Retina (tissue), 1 donor: ENCODE results near the gene ZFYVE1.
"Not testable (repeated sequence)": the region's sequence is repeated elsewhere in the genome, so short reads cannot be mapped to it uniquely, and the experiment has no call there.

ENCODE experiments used
- DNase-seq: peaks from one replicate; pipeline ENCODE4 v3.0.0-alpha.2; 2016

The ZFYVE1 gene, protein sequence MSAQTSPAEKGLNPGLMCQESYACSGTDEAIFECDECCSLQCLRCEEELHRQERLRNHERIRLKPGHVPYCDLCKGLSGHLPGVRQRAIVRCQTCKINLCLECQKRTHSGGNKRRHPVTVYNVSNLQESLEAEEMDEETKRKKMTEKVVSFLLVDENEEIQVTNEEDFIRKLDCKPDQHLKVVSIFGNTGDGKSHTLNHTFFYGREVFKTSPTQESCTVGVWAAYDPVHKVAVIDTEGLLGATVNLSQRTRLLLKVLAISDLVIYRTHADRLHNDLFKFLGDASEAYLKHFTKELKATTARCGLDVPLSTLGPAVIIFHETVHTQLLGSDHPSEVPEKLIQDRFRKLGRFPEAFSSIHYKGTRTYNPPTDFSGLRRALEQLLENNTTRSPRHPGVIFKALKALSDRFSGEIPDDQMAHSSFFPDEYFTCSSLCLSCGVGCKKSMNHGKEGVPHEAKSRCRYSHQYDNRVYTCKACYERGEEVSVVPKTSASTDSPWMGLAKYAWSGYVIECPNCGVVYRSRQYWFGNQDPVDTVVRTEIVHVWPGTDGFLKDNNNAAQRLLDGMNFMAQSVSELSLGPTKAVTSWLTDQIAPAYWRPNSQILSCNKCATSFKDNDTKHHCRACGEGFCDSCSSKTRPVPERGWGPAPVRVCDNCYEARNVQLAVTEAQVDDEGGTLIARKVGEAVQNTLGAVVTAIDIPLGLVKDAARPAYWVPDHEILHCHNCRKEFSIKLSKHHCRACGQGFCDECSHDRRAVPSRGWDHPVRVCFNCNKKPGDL

DNA sequence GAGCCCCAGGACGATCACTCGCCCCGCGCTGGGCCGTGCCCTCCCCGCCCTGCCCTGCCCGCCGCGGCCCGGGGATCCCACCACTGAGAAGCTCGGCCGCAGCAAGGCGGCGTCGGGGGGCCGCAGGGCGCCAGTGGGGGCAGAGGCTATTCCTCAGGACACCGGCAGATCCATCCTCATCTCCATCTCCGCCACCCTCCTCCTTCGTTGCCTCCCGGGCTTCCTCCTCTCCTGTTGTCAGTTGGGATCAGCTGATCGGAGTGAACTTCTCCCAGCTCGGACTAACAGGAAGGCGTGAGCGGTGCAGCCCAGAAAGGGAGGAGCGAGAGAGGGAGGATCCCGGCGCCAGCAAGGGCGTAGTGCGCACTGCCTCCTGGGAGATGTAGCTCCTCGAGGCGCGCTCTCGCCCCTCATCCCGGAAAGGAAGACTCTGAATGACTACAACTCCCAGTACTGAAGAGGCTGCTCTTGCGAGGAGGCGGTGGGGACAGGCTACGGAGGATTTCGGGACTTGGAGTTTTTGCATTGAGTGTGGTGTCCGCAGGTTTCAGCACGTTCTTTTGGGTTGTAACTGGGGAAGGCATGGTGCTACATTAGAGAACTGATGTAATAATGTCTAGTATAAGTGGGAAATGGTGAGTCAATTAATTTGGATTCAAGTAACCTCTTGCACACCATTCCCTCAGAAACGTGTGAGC lies at the start of gene ZFYVE1:
TSS of gene ZFYVE1 (minus strand) at position 262 of the 698 bp plus-strand sequence. CDS start 2,598 bp downstream, outside the sequence.
- peak; percentile 95 for DNase-seq

DNA sequence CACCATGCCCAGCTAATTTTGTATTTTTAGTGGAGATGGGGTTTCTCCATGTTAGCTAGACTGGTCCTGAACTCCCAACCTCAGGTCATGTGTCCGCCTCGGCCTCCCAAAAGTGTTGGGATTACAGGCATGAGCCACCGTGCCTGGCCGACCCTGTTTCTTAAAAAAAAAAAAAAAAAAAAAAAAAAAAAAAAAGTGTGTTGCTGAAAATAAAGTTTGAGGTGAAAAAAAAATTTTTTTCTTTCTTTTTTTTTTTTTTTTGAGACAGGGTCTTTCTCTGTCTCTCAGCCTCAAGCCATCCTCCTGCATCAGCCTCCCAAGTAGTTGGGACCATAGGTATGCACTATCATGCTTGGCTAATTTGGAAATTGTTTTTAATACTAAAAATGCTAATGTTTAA lies 42.7 kb upstream of the ZFYVE1 start:
- no peak for DNase-seq

DNA sequence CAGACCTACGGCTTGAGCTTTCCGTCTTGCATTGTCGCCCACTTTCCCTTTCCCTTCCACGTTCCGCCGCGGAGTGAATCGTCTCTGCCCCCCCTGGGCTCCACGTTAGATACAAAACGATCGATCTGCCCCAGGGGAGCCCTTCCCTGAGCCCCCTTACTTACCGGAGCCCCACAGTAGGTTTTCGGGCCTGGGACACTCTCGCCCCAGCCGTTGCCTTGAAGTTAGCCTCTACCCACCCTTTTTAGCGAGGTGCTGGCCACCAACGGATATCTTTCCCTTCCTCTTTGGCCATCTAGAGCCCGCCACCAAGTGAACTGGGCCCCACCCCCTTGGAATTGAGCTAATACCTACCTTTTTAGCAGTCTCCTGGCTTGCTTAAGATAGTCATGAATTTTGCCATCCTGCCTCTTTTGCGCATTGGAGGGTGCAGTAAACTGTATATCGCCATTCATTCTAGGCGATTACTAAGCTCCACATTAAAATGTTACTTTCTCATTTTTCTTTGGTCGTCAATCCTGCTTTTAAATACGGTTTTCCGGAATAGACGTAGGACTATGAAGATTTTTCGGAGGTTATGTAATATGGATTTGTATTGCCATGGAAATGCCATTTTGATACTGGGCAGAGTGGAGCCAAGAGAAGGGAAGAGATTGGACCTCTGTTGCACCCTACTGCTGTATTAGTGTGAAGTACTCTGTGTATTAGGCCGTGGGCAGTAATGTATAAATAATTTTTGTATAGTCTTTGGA lies 32.2 kb upstream of the ZFYVE1 start:
- DNase-seq: peak; percentile 70

DNA sequence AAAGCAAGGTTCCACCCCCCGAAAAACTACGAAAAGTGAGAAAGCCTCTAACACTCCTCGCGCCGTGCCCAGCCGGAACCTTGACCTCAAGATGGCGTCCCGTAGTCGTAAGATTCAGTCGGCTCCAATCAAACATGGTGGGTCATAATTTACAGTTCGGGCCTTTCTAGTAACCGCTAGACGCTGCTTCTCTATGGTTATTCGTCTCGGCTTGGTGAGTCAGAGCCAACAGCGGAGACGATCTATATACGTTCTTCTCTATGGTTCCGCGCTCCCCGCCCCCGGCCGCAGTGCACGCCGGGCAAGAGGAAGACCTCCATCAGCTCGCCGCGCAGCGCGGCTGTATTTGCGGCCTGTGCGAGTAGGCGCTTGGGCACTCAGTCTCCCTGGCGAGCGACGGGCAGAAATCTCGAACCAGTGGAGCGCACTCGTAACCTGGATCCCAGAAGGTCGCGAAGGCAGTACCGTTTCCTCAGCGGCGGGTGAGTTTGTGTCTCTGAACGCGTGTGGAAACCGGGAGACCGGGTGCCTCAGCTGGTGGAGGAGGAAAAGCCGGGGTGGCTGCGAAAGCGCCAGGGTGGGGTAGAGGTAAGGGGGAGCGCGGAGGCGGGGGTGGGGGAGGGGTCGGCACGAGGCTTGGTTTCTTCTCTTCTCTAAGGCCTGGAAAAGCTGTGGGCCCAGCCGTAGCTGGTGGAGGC lies 31.5 kb upstream of the ZFYVE1 start, which contains the start of gene RBM25:
TSS of gene RBM25 (plus strand) at position 311 of the 698 bp plus-strand sequence. CDS start 13,108 bp downstream, outside the sequence.
- peak; percentile 99 for DNase-seq

DNA sequence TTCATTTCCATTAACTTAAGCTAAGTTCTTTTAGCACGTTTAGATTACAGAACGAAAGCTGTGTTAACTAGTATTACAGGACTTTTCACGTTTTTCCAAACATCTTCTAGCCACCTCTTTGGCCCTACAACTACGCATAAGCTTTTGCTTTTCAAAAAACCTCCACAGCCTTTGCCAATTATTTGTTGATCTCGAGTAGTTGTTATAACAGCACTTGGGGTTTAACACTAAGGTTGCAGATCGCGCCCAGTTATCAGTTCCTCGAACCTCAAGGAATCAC lies 31.0 kb upstream of the ZFYVE1 start:
- no peak for DNase-seq

DNA sequence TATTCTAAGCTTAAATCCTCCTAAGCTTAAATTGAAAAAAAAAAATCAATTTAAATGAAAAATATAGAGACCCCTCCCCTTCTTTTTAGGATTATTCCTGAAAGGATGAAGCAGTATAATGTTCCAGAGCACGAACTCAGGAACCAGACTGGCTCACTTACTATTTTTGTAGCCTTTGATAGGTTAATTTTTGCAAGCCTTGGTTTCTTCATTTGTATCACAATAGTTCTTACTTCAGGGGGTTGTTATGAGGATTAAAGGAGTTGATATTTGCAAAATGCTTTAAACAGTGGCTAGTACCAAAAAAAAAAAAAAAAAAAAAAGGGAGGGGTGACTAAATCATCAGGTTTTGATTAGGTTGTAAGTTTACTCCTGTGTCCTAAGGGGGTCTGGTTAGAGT lies 28.3 kb upstream of the ZFYVE1 start:
- no peak for DNase-seq

DNA sequence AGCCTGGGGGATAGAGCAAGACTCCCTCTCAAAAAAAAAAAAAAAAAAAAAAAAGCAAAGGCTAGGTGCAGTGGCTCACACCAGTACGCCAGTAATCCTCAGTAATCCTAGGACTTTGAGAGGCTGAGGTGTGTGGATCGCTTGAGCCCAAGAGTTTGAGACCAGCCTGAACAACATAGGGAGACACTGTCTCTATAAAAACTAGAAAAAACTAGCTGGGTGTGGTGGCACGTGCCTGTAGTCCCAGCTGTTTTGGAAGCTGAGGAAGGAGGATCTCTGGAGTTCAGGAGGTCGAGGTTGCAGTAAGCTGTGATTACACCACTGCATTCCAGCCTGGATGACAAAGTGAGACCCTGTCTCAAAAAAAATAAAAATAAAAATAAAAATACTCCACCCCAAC lies 22.5 kb upstream of the ZFYVE1 start:
- DNase-seq: no peak

DNA sequence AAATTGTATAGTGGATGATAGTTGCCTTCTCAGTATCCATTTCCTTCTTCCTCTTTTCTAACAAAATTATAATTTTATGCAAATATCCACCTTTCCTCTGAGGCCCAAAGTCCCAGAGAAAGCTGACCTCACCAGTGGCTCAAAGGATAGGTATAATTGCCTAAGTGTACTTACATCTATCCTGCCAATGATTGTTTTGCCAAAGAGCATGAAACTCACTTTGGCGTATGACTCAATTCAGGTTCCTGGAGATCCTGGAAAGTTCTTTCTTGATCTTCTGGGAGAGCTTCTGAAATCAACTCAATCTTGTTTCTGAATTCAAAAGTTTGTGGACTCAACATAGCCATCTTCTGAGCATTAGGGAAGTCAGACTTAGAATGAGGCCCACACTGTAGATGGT lies 20.9 kb upstream of the ZFYVE1 start:
- no peak for DNase-seq

DNA sequence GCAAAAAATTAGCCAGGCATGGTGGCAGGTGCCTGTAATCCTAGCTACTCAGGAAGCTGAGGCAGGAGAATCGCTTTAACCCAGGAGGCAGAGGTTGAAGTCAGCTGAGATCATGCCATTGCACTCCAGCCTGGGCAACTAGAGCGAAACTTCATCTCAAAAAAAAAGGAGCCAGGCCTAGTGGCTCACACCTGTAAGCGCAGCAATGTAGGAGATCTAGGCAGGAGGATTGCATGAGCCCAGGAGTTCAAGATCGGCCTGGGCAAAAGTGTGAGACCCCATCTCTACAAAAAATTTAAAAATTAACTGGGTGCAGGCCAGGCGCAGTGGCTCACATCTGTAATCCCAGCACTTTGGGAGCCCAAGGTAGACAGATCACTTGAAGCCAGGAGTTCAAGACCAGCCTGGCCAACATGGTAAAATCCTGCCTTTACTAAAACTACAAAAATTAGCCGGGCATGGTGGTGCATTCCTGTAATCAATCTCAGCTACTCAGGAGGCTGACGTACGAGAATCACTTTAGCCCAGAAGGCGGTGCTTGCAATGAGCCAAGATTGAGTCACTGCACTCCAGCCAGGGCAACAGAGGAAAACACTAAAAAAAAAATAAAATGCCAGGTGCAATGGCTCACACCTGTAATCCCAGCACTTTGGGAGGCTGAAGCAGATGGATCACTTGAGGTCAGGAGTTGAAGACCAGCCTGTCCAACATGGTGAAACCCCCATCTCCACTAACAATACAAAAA lies 10.0 kb upstream of the ZFYVE1 start:
- DNase-seq: not testable (repeated sequence)

DNA sequence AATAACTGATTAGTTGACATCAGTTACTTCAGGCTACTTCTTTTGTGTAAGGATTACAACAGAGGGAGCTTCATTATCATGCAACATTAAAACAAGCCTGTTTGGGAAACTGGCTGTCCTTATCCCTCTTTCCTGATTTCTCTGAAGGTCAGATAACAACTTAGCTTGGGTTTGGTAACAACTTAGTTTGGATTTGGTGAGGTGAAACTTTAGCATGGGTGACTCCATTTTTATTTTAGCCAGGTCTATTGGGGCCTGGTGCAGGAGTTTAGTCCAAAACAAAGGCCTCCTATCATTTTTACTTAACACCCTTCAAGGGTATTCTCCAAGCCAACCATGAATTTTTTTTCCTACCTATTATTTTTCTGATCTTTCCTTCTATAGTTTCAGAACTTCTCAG lies 1.1 kb upstream of the ZFYVE1 start:
- no peak for DNase-seq

DNA sequence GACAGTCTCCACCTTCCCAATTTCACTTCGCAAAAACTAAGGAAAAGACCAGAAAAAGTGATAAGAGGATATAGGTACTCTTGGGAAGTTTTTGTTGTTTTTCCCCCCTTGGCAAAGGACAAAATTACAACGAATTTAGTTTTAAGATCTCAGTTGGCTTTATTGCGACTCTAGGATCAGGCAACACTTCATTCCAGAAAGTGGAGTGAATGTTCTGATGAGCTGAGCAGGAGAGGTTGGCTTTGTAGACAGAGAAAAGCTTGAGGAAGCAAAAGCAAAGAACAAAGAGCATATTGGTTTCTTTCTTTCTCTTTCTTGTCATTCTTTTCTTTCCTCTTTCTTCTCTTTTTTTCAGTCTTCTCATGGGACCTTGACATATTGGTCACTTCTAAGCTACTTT lies 640 bp upstream of the ZFYVE1 start:
- DNase-seq: no peak

DNA sequence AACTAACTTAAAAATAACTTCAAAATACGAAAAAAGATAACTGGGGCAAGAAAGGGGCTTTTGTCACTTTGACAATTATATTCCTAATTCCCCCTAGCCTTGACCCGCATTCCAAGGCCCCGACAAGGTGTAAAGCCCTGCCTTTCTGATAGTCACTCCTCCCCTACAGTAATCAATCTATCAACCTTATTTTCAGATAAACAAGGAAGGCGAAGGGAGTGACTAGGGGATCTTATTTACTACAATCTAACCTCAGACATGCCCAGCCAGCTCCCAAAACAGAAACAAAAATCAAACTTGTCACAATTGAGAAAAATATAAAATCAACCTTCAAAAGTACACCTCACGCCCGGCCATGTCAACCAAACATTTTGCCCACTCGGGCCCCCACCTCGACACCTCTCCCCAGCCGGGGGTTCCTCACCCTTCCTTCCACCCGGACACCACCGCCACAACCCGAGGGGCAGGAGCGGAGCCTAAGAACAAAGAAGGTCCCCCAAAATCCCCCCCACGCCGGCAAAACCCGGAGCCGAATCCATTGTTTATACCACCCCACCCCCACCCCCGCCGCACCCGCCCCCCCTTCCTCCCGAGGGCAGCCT lies 562 bp downstream of the ZFYVE1 start:
- no peak for DNase-seq

DNA sequence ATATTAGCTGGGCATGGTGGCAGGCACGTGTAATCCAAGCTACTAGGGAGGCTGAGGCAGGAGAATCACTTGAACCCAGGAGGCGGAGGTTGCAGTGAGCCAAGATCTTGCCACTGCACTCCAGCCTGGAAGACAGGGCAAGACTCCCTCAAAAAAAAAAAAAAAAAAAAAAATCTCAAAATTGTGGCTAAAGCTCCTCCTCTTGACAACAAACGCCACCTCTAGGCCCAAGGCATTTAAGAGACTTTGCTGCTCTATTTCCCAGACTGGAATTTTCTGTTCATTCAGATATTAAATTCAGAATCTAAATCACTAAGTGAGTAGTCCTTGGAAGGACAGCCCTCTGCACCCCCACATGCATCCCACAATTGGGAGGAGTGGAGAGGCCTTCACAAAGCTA lies 1.4 kb downstream of the ZFYVE1 start:
- no peak for DNase-seq

DNA sequence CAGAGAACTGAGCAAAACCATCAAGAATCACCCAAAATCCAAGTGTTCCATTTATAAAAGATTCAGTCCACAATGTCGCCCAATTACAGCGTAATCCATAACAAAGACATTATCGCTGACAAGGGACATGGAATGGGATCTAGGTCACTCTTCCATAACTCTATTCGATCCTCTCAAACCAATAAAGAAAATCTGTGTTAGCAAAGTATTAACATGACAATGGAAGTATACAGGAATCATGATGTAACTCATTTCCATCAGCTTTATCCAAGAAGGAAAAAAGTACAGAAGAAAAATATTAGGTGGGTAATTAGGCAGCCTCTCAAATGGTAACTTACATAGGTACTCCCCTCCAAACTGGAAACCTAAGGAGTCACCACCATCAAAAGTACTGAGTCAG lies 4.9 kb downstream of the ZFYVE1 start:
- DNase-seq: no peak

DNA sequence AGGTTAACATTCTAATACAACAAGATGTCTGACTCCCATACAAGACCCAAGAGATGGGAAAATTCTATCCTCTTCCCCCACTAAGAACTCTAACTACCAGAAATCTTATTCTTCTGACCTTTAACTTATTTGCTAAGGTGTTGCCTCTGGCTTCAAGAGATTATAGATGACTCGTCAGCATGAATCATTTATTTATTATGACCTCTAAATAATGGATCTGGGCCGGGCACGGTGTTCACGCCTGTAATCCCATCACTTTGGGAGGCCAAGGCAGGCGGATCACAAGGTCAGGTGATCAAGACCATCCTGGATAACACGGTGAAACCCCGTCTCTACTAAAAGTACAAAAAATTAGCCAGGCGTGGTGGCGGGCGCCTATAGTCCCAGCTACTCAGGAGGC lies 10.9 kb downstream of the ZFYVE1 start:
- DNase-seq: not testable (repeated sequence)

DNA sequence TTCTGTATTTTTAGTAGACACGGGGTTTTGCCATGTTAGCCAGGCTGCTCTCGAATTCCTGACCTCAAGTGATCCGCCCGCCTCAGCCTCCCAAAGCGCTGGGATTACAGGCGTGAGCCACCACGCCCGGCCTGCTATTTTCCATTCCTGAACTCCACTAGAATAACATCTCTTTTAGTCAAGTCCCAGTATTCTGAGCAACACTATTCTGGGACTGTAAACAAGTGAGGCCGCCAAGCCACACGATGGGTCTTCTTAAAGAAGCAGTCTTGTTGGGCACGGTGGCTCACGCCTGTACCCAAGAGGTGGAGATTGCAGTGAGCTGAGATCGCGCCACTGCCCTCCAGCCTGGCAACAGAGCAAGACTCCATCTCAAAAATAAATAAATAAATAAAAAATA lies 11.4 kb downstream of the ZFYVE1 start:
- not testable (repeated sequence) for DNase-seq

DNA sequence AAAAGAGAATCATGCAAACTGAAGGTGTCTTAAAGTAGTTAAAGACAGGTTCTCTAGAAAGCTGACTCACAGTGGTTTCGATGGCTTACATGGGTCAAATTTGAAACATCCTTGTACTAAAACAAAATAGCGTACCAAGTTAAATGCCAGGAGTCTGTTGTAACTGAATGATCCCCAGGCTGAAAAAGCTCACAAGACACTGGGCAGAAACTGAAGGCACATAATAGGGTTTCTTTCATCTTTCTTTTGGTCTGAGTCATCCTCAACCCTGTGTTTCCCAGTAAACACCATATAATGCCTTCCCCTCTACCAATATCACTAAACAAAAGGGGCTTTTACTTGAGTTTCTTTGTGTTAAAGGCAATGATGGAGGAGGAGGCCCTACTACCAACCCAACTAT lies 12.8 kb downstream of the ZFYVE1 start:
- DNase-seq: no peak

DNA sequence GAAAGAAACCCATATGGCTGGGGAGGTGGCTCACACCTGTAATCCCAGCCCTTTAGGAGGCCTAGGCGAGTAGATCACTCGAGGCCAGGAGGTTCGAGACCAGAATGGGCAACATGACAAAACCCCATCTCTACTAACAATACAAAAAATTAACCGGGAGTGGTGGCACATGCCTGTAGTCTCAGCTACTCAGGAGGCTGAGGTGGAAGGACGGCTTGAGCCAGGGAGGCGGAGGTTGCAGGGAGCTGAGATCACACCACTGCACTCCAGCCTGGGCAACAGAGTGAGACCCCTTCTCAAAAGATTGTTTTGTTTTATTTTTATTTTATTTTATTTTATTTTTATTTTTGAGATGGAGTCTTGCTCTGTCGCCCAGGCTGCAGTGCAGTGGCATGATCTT lies 15.7 kb downstream of the ZFYVE1 start:
- DNase-seq: not testable (repeated sequence)

DNA sequence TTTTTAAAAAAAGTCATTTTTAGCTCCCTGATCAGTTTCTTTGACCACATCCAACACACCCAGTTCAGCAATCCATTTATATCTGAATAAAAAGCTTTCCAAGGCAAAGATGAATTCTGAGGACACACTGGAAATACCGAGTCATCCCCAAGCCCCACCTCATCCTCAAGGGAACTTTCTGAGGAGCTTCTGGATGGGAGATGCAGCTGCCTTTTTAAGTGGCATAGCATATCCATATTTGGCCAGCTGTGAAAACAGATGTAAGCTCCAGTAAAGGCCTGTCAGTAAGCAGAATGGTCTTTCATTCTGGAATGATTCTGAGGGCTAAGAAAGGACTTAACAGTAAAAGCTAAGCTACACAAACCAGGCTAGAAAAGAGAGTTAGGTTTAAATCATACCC lies 18.4 kb downstream of the ZFYVE1 start:
- no peak for DNase-seq

DNA sequence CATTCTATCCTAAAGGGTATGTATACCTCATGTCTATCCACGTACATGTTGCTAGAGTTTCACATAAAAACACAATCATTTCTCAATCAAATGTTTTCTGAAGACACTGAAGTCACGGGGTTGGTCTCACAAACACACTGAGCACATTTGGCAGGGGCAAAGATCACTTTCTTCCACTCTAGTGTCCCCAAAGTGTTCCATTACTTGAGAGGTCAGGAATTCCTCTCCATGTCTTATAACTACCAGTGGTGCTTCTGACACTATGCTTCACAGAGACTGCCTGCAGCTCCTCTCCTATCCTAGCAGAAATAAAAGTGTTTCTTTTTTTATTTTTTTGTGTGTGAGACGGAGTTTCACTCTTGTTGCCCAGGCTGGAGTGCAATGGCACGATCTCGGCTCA lies 19.1 kb downstream of the ZFYVE1 start:
- no peak for DNase-seq

DNA sequence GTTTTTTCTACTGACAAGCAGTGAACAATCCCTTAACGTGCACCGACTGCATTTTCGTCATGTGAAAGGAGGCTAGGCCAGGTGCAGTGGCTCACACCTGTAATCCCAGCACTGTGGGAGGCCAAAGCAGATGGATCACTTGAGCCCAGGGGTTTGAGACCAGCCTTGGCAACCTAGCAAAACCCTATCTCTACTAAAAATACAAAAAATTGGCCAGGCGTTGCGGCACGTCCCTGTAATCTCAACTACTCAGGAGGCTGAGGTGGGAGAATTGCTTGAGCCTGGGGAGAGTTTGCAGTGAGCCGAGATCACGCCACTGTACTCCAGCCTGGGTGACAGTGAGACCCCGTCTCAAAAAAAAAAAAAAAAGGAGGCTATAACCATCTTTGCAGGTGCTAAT lies 22.3 kb downstream of the ZFYVE1 start:
- not testable (repeated sequence) for DNase-seq
